Measurements from ENCODE around the gene PDGFA. TPM values are rescaled to one million over a fixed set of nuclear protein-coding genes. Genes with fewer than 3 reads are reported as not detected.

Gene PDGFA
- total RNA-seq, 2 donors from 2014 or later, result 34.9 to 50.5 TPM

GRCh38 chr7:520503-521161, 986 bp upstream of the PDGFA start:
- Histone ChIP-seq H3K9ac (ENCODE audit: low read depth in 2 of 2, low read length in 2 of 2) (peak overlapping the region; percentile 58 to 60), H3K4me3 (peak overlapping the region; percentile 55), H3K36me3 (no peaks in the 10 kb centered on the region), H3K27me3 (peaks cover 29% of the 10 kb centered on the region), H3K9me3 (no peaks in the 10 kb centered on the region), H3K27ac (peak overlapping the region; percentile 80), H3K4me1 (peaks cover 24% of the 10 kb centered on the region)
- DNase-seq, result no peak
- TF ChIP-seq CTCF (IDR thresholded peaks at IDR 0.05), result no peak
- intact Hi-C loops (cut with DNase I), result loop anchor here (10.0 kb wide), 2 partner anchors 204 to 354 kb away; partner anchors contain the start of genes DNAAF5, GET4 and PRKAR1B

GRCh38 chr7:518630-519483, 789 bp downstream of the PDGFA start:
- Histone ChIP-seq H3K4me1 (peaks cover 24% of the 10 kb centered on the region), H3K9me3 (no peaks in the 10 kb centered on the region), H3K27me3 (peaks cover 29% of the 10 kb centered on the region), H3K9ac (ENCODE audit: low read depth in 2 of 2, low read length in 2 of 2) (peak overlapping the region; percentile 91), H3K4me3 (peak overlapping the region; percentile 78), H3K27ac (peak overlapping the region; percentile 97), H3K36me3 (no peaks in the 10 kb centered on the region)
- peak; percentile 89 for DNase-seq
- no peak for TF ChIP-seq CTCF (IDR thresholded peaks at IDR 0.05)
- intact Hi-C loops (cut with DNase I), result loop anchor here (5.0 kb wide), 1 partner anchor 187 kb away; no protein-coding TSS in a partner anchor

GRCh38 chr7:517774-518629, 1.6 kb downstream of the PDGFA start:
- no peaks in the 10 kb centered on the region for H3K9me3 ChIP-seq
- intact Hi-C loops (cut with DNase I), result loop anchor here (5.0 kb wide), 1 partner anchor 186 kb away; no protein-coding TSS in a partner anchor
- peak overlapping the region; percentile 91 for H3K9ac ChIP-seq (ENCODE audit: low read depth in 2 of 2, low read length in 2 of 2)
- TF ChIP-seq CTCF (IDR thresholded peaks at IDR 0.05), result no peak
- peak overlapping the region; percentile 97 for H3K27ac ChIP-seq
- H3K4me3 ChIP-seq, result peak overlapping the region; percentile 78
- DNase-seq, result peak; percentile 72
- H3K4me1 ChIP-seq, result peaks cover 25% of the 10 kb centered on the region
- no peaks in the 10 kb centered on the region for H3K36me3 ChIP-seq
- H3K27me3 ChIP-seq, result peaks cover 28% of the 10 kb centered on the region

- Histone ChIP-seq H3K27ac (peak overlapping the region; percentile 97), H3K9me3 (no peaks in the 10 kb centered on the region), H3K9ac (ENCODE audit: low read depth in 2 of 2, low read length in 2 of 2) (peak overlapping the region; percentile 34 to 91), H3K27me3 (peaks cover 17% of the 10 kb centered on the region), H3K4me1 (peaks cover 26% of the 10 kb centered on the region), H3K36me3 (no peaks in the 10 kb centered on the region), H3K4me3 (peak overlapping the region; percentile 78)
- no peak for TF ChIP-seq CTCF (IDR thresholded peaks at IDR 0.05)
- intact Hi-C loops (cut with DNase I), result loop anchor here (5.0 kb wide), 1 partner anchor 185 kb away; no protein-coding TSS in a partner anchor
- peak; percentile 77 for DNase-seq
Observed at GRCh38 chr7:516606-517456, 2.8 kb downstream of the PDGFA start.

Data from colonic mucosa (tissue), 4 donors.